ENCODE measurements around the gene MBNL2. TPM values are rescaled to one million over a fixed set of nuclear protein-coding genes. Genes with fewer than 3 reads are reported as not detected.

Gene MBNL2
- total and polyA plus RNA-seq, 10 of the 15 experiments (the other 5 are each of a cell fraction or from before 2014, with no cell fraction given), result 1.6 to 9.7 (median 6.7) TPM

GRCh38 chr13:97261254-97262005, 39.3 kb downstream of the MBNL2 start (continued):
- no peak for TF ChIP-seq USF1 (IDR thresholded peaks at IDR 0.05; ENCODE audit: borderline replicate concordance, extremely low read length, insufficient read depth, low read depth, low read length)
- TF ChIP-seq CTCF (IDR thresholded peaks at IDR 0.05 in 2 of 3, conservative IDR thresholded peaks at IDR 0.05 in 1 of 3; ENCODE audit: control insufficient read depth in 2 of 3, extremely low read depth in 1 of 3, insufficient read depth in 1 of 3, low read depth in 3 of 3, low read length in 3 of 3), result no peak
- peak in 1 of 2 experiments; percentile 99; a peak in 2 of 4 replicates for TF ChIP-seq ETV6 (conservative IDR thresholded peaks at IDR 0.05 in 1 of 2, IDR thresholded peaks at IDR 0.05 in 1 of 2; ENCODE audit: borderline replicate concordance in 1 of 2, low read depth in 1 of 2)
- TF ChIP-seq STAT3 (IDR thresholded peaks at IDR 0.05; ENCODE audit: low read depth, low read length), result no peak
- no peak for TF ChIP-seq TCF12 (IDR thresholded peaks at IDR 0.05; ENCODE audit: low read depth, low read length)
- TF ChIP-seq, protein P1, sequence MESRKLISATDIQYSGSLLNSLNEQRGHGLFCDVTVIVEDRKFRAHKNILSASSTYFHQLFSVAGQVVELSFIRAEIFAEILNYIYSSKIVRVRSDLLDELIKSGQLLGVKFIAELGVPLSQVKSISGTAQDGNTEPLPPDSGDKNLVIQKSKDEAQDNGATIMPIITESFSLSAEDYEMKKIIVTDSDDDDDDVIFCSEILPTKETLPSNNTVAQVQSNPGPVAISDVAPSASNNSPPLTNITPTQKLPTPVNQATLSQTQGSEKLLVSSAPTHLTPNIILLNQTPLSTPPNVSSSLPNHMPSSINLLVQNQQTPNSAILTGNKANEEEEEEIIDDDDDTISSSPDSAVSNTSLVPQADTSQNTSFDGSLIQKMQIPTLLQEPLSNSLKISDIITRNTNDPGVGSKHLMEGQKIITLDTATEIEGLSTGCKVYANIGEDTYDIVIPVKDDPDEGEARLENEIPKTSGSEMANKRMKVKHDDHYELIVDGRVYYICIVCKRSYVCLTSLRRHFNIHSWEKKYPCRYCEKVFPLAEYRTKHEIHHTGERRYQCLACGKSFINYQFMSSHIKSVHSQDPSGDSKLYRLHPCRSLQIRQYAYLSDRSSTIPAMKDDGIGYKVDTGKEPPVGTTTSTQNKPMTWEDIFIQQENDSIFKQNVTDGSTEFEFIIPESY (IDR thresholded peaks at IDR 0.05), result no peak
- peak; percentile 32; the same call in 1 of the 2 replicates for TF ChIP-seq JUNB (IDR thresholded peaks at IDR 0.05)
- TF ChIP-seq ASH2L (IDR thresholded peaks at IDR 0.05; ENCODE audit: borderline replicate concordance, low read depth), result no peak
- no peak for TF ChIP-seq SMC3 (IDR thresholded peaks at IDR 0.05; ENCODE audit: borderline replicate concordance, low read length)
- peak in 1 of 2 experiments; percentile 72; a peak in 2 of 3 replicates for TF ChIP-seq EGR1 (IDR thresholded peaks at IDR 0.05; ENCODE audit: borderline replicate concordance in 1 of 2, low read depth in 2 of 2, low read length in 2 of 2)
- no peak for TF ChIP-seq TAF1 (IDR thresholded peaks at IDR 0.05; ENCODE audit: borderline replicate concordance, low read depth, low read length)
- TF ChIP-seq, protein P2, sequence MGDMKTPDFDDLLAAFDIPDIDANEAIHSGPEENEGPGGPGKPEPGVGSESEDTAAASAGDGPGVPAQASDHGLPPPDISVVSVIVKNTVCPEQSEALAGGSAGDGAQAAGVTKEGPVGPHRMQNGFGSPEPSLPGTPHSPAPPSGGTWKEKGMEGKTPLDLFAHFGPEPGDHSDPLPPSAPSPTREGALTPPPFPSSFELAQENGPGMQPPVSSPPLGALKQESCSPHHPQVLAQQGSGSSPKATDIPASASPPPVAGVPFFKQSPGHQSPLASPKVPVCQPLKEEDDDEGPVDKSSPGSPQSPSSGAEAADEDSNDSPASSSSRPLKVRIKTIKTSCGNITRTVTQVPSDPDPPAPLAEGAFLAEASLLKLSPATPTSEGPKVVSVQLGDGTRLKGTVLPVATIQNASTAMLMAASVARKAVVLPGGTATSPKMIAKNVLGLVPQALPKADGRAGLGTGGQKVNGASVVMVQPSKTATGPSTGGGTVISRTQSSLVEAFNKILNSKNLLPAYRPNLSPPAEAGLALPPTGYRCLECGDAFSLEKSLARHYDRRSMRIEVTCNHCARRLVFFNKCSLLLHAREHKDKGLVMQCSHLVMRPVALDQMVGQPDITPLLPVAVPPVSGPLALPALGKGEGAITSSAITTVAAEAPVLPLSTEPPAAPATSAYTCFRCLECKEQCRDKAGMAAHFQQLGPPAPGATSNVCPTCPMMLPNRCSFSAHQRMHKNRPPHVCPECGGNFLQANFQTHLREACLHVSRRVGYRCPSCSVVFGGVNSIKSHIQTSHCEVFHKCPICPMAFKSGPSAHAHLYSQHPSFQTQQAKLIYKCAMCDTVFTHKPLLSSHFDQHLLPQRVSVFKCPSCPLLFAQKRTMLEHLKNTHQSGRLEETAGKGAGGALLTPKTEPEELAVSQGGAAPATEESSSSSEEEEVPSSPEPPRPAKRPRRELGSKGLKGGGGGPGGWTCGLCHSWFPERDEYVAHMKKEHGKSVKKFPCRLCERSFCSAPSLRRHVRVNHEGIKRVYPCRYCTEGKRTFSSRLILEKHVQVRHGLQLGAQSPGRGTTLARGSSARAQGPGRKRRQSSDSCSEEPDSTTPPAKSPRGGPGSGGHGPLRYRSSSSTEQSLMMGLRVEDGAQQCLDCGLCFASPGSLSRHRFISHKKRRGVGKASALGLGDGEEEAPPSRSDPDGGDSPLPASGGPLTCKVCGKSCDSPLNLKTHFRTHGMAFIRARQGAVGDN (IDR thresholded peaks at IDR 0.05), result no peak
- no peak for TF ChIP-seq EP300 (IDR thresholded peaks at IDR 0.05; ENCODE audit: borderline replicate concordance in 1 of 2, control insufficient read depth in 1 of 2, low read depth in 2 of 2, low read length in 2 of 2)

Data from GM12878 (cell line).